ENCODE results near the gene ANKS6.

ANKS6 gene

GRCh38 chr9:98771209-98771874 lies 25.0 kb downstream of the ANKS6 start:
- no peak for FAIRE-seq

DNA sequence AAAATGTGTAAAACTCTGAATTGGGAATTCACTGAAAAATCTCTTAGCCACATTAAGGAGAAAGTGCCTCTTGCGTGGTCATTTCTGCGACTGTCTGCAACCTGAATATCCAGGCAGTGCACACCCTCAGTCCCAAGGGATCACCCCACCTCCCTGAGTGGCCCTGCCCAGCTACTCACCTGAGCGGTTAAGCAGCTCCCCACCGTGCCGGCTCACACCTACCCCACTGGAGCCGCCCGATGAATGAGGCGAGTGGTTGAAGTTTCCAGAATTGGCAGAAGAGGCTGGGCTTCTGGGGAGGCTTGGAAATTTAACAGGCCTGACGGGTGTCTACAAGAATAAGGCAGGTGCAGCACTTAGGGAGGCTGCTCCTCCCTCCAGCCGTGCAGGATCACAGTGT lies 25.6 kb downstream of the ANKS6 start:
- no peak for FAIRE-seq

DNA sequence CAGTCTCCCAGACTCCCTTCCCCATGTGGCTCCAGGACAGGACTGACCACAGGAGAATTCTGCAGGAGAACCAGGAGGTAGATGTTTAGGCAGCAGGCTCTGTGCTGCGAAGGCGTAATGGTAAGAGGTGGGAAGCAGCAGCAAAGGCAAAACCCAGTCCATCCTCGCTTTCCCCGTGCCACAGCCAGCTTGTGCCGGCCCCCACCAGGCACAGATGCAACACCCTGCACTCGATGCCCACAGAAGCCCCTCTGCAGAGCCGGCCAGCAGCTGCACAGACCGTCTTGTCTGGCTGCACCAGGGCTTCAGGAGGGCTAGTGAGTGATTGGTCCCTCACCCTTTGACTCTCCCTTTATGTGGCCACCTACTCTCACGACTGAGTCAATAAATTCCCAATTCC lies 28.0 kb downstream of the ANKS6 start:
- no peak for FAIRE-seq

DNA sequence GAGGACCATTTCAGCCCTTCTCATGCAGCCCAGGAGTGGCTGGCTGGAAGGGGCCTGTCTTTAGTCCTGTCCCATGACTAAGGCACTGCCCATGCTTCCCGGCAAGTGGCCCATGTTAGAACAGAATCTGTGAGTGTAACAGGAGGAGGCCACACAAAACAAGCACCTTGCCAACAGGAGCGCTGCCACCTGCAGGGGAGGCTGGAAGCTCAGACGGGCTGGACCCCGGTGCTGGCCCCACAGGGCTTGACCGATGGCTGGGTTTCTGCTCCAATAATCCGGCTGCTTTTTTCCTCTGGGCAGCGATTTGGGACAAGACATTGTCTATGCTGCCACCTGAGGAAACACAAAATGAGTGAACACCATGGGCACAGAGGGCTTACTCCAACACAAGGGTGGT lies 28.4 kb downstream of the ANKS6 start:
- FAIRE-seq, result no peak

GRCh38 chr9:98767196-98767595 lies 29.2 kb downstream of the ANKS6 start:
- FAIRE-seq, result no peak

- FAIRE-seq, result no peak
Measured at GRCh38 chr9:98766586-98766985, 29.8 kb downstream of the ANKS6 start.

GRCh38 chr9:98765256-98765655 lies 31.1 kb downstream of the ANKS6 start:
- FAIRE-seq, result no peak

- FAIRE-seq, result no peak
Measured at GRCh38 chr9:98763986-98764745, 32.2 kb downstream of the ANKS6 start.

- no peak for FAIRE-seq
Measured at GRCh38 chr9:98760231-98760630, 36.1 kb downstream of the ANKS6 start.

- FAIRE-seq, result no peak
Measured at GRCh38 chr9:98755006-98755618, 41.2 kb downstream of the ANKS6 start.

- FAIRE-seq, result no peak
Measured at GRCh38 chr9:98751210-98751609, 45.1 kb downstream of the ANKS6 start.

DNA sequence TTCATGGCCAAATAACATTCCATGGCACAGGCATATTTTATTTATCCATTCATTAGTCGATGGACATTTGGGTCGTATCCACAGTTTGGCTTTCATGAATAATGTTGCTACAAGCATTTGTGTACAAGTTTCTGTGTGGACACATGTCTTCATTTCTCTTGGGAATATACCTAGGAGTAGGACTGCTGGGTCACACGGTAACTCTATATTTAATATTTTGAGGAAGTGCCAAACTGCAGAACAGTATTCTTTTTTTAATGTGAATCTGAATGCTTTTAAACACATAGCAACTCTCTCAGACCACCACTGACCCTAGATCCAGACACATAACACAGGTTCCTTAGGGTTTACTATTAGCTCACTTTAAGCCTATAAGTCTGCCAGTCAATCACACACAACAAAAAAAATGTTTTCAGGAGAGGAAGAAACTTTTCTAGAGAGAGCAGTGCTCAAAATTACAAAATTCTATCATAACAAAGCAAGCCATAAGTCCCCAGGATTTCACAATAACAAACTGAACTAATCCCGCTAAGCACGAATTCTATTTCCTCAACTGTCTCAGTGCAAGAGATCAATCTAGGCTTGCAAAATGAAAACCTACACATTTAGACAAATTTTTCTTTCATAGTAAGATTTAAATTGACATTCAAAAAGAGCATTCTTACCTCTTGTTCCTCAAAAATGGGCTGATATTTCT lies 45.8 kb downstream of the ANKS6 start:
- FAIRE-seq, result no peak

GRCh38 chr9:98747476-98747875 lies 48.9 kb downstream of the ANKS6 start:
- FAIRE-seq, result no peak

DNA sequence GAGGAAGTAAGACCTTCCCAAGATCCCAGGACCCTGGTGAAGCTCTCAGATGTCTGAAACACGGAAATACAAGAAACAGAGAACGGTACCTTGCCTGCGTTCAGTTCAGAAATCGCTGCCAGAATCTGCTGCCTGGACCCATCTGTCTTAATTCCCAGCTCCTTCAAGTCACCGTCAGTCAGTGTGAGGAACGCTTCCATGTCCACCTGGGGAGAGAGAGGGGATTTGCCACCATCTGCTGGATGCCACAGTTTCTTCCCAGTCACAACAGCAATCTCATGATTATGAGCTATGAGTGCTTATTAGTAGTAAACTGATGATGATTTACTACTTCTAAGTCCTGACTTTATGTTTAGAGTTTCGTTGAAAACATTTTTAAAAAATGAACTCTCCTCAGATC lies 50.9 kb downstream of the ANKS6 start:
- no peak for FAIRE-seq

- no peak for FAIRE-seq
Measured at GRCh38 chr9:98743818-98744611, 52.3 kb downstream of the ANKS6 start.

- no peak for FAIRE-seq
Measured at GRCh38 chr9:98743329-98743728, 53.0 kb downstream of the ANKS6 start.

- FAIRE-seq, result no peak
Measured at GRCh38 chr9:98742325-98743280, 53.8 kb downstream of the ANKS6 start.

- FAIRE-seq, result no peak
Measured at GRCh38 chr9:98740226-98740881, 56.0 kb downstream of the ANKS6 start.

DNA sequence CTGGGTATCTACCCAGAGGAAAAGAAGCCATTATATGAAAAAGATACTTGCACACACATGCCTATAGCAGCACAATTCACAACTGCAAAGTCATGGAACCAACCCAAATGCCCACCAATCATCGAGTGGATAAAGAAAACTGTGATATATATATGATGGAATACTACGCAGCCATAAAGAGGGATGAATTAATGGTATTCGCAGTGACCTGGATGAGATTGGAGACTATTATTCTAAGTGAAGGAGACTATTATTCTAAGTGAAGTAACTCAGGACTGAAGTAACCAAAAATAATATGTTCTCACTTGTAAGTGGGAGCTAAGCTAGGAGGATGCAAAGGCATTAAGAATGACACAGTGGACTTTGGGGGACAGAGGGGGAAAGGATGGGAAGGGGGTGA lies 57.6 kb downstream of the ANKS6 start:
- no peak for FAIRE-seq

DNA sequence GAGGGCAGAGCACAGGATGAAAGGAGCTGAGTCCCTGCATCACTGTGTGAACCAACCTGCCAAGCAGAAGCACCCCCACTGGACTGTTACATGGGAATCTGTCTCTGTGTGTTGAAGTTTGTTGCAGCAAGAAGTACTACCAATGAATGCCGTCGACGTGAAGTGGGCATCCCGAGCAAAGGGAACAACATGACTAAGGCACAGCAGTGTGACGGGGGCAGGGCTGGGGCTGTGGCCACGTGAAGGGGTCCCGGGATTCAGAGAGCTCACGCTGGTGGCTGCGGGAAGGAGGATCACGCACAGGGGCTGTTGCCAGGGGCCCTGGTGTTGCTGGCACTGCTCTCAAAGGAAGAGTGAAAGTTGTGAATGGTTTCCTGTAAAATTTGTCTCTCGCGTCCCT lies 60.1 kb downstream of the ANKS6 start:
- no peak for FAIRE-seq

DNA sequence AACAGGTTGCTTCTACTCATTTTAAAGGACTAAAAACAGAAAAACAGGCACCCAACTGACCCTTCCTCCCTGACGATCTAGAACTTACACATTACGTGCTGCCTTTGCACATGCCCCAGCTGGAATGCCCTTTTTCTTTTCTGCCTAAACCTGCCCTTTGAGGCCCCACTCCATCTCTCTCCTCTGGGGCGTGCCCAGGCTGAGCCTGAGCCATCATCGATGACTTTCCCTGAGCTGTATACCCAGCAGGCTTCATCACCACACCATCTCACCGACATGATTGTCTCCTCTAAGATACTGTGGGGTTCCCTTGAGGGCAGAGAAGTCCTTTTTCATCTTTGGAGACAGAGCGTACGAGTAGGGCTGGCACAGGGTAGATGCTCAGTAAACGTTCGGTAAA lies 63.6 kb downstream of the ANKS6 start:
- FAIRE-seq, result no peak
